Tibial nerve (tissue), 4 donors: ENCODE measurements around the gene CREB3L1. TPM values are rescaled to one million over a fixed set of nuclear protein-coding genes. Genes with fewer than 3 reads are reported as not detected.

Experiments
- DNase-seq, 2 donors: peaks; one replicate each; pipeline ENCODE4 v3.0.0-alpha.2; 2019; ENCODE audit warnings: low spot score in 2 of 2
- H3K27ac ChIP-seq, 4 donors: fragments of 200-600 bp; sonication (generic) in 3 of 4; one replicate each; pipeline ENCODE4 v1.5.1; 2017 to 2019; ENCODE audit warnings: mild to moderate bottlenecking in 1 of 4
- H3K27me3 ChIP-seq, 2 donors: fragments of 200-600 bp; sonication (generic) in 1 of 2; one replicate each; pipeline versions ENCODE4 v1.5.1 to v1.6.0; 2017 to 2019
- H3K36me3 ChIP-seq, 3 donors: fragments of 200-600 bp; sonication (generic); one replicate each; pipeline ENCODE4 v1.5.1; 2018 to 2019
- H3K4me1 ChIP-seq, 4 donors: fragments of 200-600 bp; sonication (generic) in 3 of 4; one replicate each; pipeline ENCODE4 v1.5.1; 2017 to 2019
- H3K4me3 ChIP-seq, 4 donors: fragments of 200-600 bp; sonication (generic) in 3 of 4; one replicate each; pipeline ENCODE4 v1.5.1; 2017 to 2019; ENCODE audit warnings: mild to moderate bottlenecking in 1 of 4, moderate library complexity in 1 of 4
- H3K9me3 ChIP-seq, 4 donors: fragments of 200-600 bp; sonication (generic) in 3 of 4; one replicate each; pipeline ENCODE4 v1.5.1; 2017 to 2019
- EP300 ChIP-seq, 2 donors: sonication (generic); formaldehyde crosslinking; IDR thresholded peaks; one replicate each; pipeline ENCODE4 v1.6.1; 2017; ENCODE audit warnings: antibody characterized with exemption in 2 of 2, mild to moderate bottlenecking in 1 of 2
- POLR2A ChIP-seq, 2 donors: fragments of 450-650 bp; IDR thresholded peaks; one replicate each; pipeline ENCODE4 v1.6.1; 2017; ENCODE audit warnings: antibody characterized with exemption in 2 of 2, mild to moderate bottlenecking in 2 of 2, moderate library complexity in 2 of 2
- WGBS, 2 donors: methylation state at CpG; one replicate each; pipeline ENCODE4 v1.1.5; 2018; 5-methylcytosine and 5-hydroxymethylcytosine counted together
- total RNA-seq, 4 donors: library from RNA; depleted of rRNA; stranded (reverse); fragments of >200 nt; gene quantifications; one replicate each; pipeline ENCODE4 v1.1.0, GENCODE V29; 2016
- TF ChIP-seq, protein P1 (sequence below), 5 experiments: fragments of 200-600 bp in 3 of 5; fragments of 450-650 bp in 2 of 5; sonication (generic) in 3 of 5; IDR thresholded peaks; one replicate each; pipeline ENCODE4 v1.5.1; 2016 to 2019; ENCODE audit warnings: antibody characterized with exemption in 5 of 5, mild to moderate bottlenecking in 3 of 5, moderate library complexity in 2 of 5

Gene CREB3L1
- total RNA-seq, 4 donors from 2014 or later, result 2.0 to 6.9 (median 3.4) TPM

DNA sequence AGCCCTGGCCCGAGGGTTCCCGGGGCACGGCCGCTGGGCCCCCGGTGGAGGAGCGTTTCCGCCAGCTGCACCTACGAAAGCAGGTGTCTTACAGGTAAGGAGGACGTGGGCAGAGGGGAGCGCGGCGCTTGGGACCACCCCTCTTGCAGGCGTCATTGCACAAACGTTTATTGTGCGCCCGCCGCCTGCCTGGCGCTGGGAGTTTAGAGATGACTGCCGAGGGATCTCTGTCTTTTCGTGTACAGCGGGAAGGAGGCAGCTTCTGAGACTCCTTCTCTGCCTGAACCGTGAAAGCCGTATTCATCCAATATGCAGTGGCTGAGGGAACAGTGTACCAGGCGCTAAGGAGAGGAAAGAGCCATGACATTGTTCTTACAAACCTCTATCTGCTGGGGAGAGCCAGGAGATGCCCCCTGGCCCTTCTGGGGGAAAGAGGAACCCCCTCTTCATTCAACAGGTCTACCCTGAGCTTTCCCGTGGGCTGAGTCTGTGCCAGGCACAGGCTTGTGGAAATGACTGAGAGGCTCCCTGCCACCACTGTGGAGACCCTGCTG is 56.0 kb downstream of the CREB3L1 start:
- H3K27me3 ChIP-seq, result peaks cover 0 to 71% of the 10 kb centered on the region in 2 donors
- H3K36me3 ChIP-seq, result no peaks in the 10 kb centered on the region
- no peaks in the 10 kb centered on the region for H3K9me3 ChIP-seq
- peak overlapping the region in 3 of 4 donors; percentile 5 to 49 (median 42) for H3K4me3 ChIP-seq
- no peak overlapping the region for H3K27ac ChIP-seq
- no peak for DNase-seq
- no peak for TF ChIP-seq EP300 (IDR thresholded peaks at IDR 0.05)
- TF ChIP-seq, protein P1, sequence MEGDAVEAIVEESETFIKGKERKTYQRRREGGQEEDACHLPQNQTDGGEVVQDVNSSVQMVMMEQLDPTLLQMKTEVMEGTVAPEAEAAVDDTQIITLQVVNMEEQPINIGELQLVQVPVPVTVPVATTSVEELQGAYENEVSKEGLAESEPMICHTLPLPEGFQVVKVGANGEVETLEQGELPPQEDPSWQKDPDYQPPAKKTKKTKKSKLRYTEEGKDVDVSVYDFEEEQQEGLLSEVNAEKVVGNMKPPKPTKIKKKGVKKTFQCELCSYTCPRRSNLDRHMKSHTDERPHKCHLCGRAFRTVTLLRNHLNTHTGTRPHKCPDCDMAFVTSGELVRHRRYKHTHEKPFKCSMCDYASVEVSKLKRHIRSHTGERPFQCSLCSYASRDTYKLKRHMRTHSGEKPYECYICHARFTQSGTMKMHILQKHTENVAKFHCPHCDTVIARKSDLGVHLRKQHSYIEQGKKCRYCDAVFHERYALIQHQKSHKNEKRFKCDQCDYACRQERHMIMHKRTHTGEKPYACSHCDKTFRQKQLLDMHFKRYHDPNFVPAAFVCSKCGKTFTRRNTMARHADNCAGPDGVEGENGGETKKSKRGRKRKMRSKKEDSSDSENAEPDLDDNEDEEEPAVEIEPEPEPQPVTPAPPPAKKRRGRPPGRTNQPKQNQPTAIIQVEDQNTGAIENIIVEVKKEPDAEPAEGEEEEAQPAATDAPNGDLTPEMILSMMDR (IDR thresholded peaks at IDR 0.05), result no peak
- TF ChIP-seq POLR2A (IDR thresholded peaks at IDR 0.05), result no peak
- 9 to 51% methylated on average over 5 to 20 of the region's 25 CpGs for WGBS, 2 donors
- H3K4me1 ChIP-seq, result peaks cover 0 to 29% (median 10%) of the 10 kb centered on the region in 4 donors

DNA sequence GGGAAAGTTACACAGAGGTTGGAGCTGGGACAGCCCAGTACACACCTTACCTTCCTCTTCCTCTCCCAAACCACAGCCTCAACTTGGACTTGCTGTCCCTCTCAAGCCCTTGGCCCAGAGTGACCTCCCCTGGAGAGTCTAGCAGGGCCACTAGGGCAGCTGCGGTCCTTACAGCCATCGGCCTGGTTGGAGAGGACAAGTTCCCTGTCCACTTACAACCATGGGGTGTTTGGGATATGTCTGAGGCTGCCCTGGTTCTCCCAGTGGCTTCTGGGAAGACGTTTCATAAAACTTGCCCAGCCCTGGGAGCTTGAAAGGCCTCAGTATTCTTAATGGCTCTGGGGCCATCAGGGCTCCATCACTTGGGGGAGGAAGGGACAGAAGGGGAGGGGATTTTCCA is 56.7 kb downstream of the CREB3L1 start:
- no peak for TF ChIP-seq POLR2A (IDR thresholded peaks at IDR 0.05)
- no peak for TF ChIP-seq EP300 (IDR thresholded peaks at IDR 0.05)
- TF ChIP-seq, protein P1 (IDR thresholded peaks at IDR 0.05), result no peak
- WGBS, 2 donors, result 93 to 100% methylated on average over 3 of the region's 3 CpGs
- no peak overlapping the region for H3K4me3 ChIP-seq
- H3K27ac ChIP-seq, result no peak overlapping the region
- H3K4me1 ChIP-seq, result peaks cover 0 to 36% (median 10%) of the 10 kb centered on the region in 4 donors
- H3K36me3 ChIP-seq, result no peaks in the 10 kb centered on the region
- no peaks in the 10 kb centered on the region for H3K9me3 ChIP-seq
- DNase-seq, result no peak
- H3K27me3 ChIP-seq, result peaks cover 0 to 68% of the 10 kb centered on the region in 2 donors

DNA sequence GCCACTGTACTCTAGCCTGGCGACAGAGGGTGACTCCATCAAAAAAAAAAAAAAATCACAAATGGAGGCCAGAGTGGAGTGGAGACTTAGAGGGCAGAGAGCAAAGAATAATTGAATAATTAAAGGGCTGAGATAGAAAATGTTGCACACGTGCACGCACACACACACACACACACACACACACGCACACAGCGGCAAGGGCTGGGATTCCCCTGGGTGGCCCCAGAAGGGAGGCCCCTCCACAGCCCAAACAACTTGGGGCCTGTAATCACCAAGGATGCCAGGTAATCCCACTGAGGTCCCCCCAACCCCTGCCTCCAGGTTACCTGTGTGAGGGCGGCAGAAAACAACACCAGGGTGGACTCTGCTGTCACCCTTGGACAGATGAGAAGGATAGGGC is 57.8 kb downstream of the CREB3L1 start:
- Histone ChIP-seq H3K27me3 (peaks cover 0 to 57% of the 10 kb centered on the region in 2 donors), H3K27ac (no peak overlapping the region), H3K36me3 (no peaks in the 10 kb centered on the region), H3K4me1 (peaks cover 0 to 37% (median 10%) of the 10 kb centered on the region in 4 donors), H3K4me3 (no peak overlapping the region), H3K9me3 (no peaks in the 10 kb centered on the region)
- 92 to 94% methylated on average over 6 of the region's 6 CpGs for WGBS, 2 donors
- no peak for DNase-seq
- TF ChIP-seq POLR2A (IDR thresholded peaks at IDR 0.05) (no peak), EP300 (IDR thresholded peaks at IDR 0.05) (no peak)
- TF ChIP-seq, protein P1 (IDR thresholded peaks at IDR 0.05), result no peak

DNA sequence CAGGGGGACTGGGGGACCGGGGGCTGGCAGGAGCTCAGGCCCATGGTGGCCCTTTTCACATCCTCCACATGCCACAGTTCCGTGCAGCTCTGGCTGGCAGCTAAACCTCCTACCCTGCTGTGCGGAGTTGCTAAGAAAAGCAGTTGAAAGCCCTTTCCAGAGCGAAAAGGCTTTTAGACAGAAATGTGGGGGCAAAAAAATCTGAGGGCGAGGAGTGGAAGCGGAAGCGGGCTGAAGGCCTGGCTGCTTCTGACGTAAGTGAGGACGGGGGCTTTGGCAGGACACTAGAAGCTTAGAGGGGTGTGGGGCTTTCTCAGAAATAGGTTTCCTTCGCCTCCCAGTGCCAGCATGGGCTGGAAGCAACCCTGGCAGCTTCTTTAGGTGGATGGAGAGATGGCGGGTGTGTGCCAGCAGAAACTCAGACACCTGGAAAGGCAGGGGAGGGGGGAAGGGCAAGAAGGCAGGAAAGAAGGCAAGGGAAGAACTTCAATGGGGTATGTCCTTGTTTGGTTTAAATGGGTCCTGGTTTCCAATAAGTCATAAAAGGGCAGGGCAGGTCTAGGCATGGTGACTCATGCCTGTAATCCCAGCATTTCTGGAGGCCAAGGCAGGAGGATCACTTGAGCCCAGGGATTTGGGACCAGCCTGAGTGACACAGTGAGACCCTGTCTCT is 58.6 kb downstream of the CREB3L1 start:
- Histone ChIP-seq H3K9me3 (no peaks in the 10 kb centered on the region), H3K4me3 (no peak overlapping the region), H3K36me3 (no peaks in the 10 kb centered on the region), H3K27ac (no peak overlapping the region), H3K27me3 (peaks cover 0 to 52% of the 10 kb centered on the region in 2 donors), H3K4me1 (peaks cover 0 to 29% (median 10%) of the 10 kb centered on the region in 4 donors)
- no peak for DNase-seq
- TF ChIP-seq, protein P1 (IDR thresholded peaks at IDR 0.05), result no peak
- 79 to 87% methylated on average over 11 of the region's 11 CpGs for WGBS, 2 donors

DNA sequence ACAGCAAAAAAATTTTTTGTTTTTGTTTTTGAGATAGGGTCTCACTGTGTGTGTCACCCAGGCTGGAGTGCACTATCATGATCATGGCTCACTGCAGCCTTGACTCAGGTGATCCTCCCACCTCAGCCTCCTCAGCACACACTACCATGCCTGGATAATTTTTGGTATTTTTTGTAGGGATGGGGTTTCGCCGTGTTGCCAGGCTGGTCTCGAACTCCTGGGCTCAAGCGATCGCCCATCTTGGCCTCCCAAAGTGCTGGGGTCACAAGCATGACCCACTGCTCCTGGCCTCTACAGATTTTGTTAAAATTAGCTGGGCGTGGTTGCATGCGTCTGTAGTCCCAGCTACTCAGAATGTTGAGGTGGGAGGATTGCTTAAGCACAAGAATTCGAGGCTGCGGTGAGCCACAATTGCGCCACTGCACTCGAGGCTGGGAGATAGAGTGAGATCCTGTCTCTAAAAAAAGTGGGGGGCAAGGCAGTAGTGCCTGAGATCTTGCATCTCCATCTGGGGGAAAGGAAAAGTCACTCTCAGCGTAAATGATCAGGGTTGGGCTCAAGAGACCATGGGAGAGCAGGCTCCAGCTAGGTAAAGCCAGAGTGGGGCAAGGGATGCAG is 59.2 kb downstream of the CREB3L1 start:
- Histone ChIP-seq H3K4me3 (no peak overlapping the region), H3K27me3 (peaks cover 0 to 45% of the 10 kb centered on the region in 2 donors), H3K4me1 (peaks cover 0 to 28% (median 10%) of the 10 kb centered on the region in 4 donors), H3K36me3 (no peaks in the 10 kb centered on the region), H3K9me3 (no peaks in the 10 kb centered on the region), H3K27ac (no peak overlapping the region)
- 84 to 87% methylated on average over 12 of the region's 12 CpGs for WGBS, 2 donors
- no peak for TF ChIP-seq POLR2A (IDR thresholded peaks at IDR 0.05)
- TF ChIP-seq, protein P1 (IDR thresholded peaks at IDR 0.05), result no peak
- no peak for TF ChIP-seq EP300 (IDR thresholded peaks at IDR 0.05)
- no peak for DNase-seq
